LNCAP (cell line): ENCODE results near the gene HSFX4.
"Not testable (repeated sequence)": the region's sequence is repeated elsewhere in the genome, so short reads cannot be mapped to it uniquely, and the experiment has no call there.

Experiments
- CTCF ChIP-seq: fragments of 450-650 bp; IDR thresholded peaks from 2 replicates; pipeline ENCODE4 v1.5.1; 2017; ENCODE audit warnings: mild to moderate bottlenecking

The HSFX4 gene

GRCh38 chrX:149929400-149929799 lies at the start of gene HSFX4:
Gene HSFX4, plus strand, starts transcription at chrX:149929573. Its CDS starts 72 bp downstream, at chrX:149929645.
- not testable (repeated sequence) for TF ChIP-seq CTCF

DNA sequence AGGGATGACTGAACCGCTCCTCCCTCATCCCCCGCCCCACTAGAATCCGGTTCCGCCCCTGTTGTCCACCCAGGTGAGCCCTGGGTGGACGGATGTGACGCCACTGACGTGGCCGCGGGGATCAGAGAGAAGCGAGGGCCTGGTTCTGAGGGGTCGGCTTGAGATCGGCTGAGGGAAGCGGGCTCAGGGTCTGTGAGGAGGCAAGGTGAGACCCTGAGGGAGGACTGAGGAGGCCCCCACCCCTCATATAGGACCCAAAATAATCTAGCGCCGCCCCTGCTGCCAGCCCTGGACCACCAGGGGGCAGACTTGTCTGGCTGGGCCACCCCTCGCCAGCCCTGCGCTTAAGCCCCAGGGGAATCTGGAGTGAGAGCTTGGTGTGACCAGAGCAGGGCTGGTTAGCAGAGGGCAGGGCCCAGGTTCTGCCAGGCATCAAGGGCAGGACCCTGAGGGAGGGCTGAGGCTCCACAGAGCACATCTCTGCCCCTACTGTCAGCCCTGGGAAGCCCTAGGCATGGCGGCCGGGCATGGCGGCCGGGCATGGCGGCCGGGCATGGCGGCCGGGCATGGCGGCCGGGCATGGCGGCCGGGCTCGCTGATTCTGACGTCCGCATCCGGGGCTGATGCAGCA lies 48.2 kb upstream of the HSFX4 start, which contains the start of gene MAGEA8:
MAGEA8 (plus strand) TSS at position 103 of the 631 bp plus-strand sequence. CDS start 3,090 bp downstream, outside the sequence.
- TF ChIP-seq CTCF: no peak; the same call in 1 of the 2 replicates

- TF ChIP-seq CTCF: no peak
Measured at GRCh38 chrX:149898554-149898953, 30.8 kb upstream of the HSFX4 start.

DNA sequence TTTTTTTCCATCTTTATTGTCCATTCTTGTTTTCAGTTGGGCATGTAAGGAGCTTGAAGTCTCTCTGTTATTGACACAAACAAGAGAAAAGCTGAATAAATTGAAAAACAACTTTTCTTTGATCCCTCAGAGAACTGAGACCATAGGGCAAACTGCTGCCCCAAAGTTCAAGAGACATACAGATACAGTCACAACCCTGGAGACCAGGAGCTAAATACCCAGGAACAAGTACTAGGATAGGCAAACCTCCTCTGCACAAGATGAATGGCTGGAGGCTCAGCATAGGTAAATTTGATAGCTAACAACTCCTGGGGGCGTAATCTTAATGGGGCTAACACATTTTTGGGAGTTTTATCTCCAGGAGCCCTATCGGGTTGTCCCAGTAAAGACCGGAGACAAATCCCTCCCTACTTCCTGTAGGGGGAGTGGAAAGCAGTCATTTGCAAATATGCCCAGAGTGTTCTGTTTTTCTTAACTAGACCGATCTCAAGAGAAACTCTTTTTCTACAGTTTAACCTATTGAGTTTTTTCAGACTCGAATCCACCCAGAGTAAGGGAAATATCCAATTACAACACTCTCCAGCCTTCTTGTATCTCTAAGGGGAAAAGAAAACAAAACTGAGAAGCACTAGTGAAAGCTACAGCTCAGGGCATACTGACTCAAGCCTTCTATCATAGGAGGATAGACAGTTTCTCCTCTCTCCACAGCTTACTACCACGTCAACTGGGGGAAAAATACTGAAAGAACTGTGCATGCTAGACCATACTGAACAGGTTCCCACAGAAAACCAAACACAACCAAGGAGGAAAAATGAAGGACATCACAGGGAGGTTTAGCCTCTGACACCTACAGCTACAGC lies 25.3 kb upstream of the HSFX4 start:
- no peak for TF ChIP-seq CTCF

DNA sequence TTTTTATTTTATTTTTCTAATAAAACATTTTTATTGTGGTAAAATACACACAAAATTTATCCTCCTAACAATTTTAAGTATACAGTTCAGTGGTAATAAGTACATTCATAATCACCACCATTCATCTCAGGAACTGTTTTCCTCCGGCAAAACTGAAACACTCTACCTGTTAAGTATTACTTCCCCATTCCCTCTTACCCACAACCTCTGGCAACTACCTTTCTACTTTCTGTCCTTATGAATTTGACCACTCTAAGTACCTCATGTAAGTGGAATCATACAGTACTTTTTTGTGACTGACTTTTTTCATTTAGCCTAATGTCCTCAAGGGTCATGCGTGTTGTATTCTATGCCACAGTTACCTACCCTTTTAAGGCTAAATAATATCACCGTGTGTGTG lies 21.1 kb upstream of the HSFX4 start:
- no peak for TF ChIP-seq CTCF

DNA sequence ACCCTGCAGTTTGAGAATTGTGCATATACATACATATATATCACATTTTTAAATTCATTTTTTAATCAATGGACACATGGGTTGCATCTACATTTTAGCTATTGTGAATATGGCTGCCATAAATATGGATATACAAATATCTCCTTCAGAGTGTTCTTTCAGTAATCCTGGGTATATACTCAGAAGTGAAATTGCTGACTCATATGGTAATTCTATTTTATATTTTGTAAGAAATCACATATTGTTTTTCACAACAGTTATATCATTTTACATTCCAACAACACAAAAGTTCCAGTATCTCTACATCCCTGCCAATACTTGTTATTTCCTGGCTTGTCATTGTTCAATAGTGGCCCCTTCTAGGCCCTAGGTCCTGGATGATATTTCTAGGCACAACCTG lies 20.6 kb upstream of the HSFX4 start:
- no peak for TF ChIP-seq CTCF

GRCh38 chrX:149909324-149910177 lies 19.8 kb upstream of the HSFX4 start:
- no peak for TF ChIP-seq CTCF
